Measurements from ENCODE around the gene LSM14B.

The LSM14B gene

GRCh38 chr20:62161347-62161746, 39.1 kb downstream of the LSM14B start:
- Histone ChIP-seq H3K9me3 (ENCODE audit: low read depth, low read length) (no peaks in the 10 kb centered on the region), H3K27ac (no peak overlapping the region), H3K4me3 (no peak overlapping the region), H3K9ac (ENCODE audit: insufficient read length) (no peak overlapping the region), H3K36me3 (ENCODE audit: insufficient read depth, low read length) (peaks cover 26% of the 10 kb centered on the region; the same call in 1 of the 2 replicates)
- DNase-seq (ENCODE audit: low read depth, low spot score) = no peak
- no peak for TF ChIP-seq EZH2 (IDR thresholded peaks at IDR 0.05)
- TF ChIP-seq POLR2AphosphoS5 (IDR thresholded peaks at IDR 0.05; ENCODE audit: borderline replicate concordance, low read depth, low read length) = no peak
- TF ChIP-seq FOXP2 (optimal IDR thresholded peaks at IDR 0.05; ENCODE audit: control extremely low read depth, extremely low read length, insufficient read depth) = no peak

- no peak for DNase-seq (ENCODE audit: low read depth, low spot score)
- H3K36me3 ChIP-seq (ENCODE audit: insufficient read depth, low read length) = peaks cover 27% of the 10 kb centered on the region; the same call in 1 of the 2 replicates
- no peak for TF ChIP-seq POLR2AphosphoS5 (IDR thresholded peaks at IDR 0.05; ENCODE audit: borderline replicate concordance, low read depth, low read length)
- no peak for TF ChIP-seq FOXP2 (optimal IDR thresholded peaks at IDR 0.05; ENCODE audit: control extremely low read depth, extremely low read length, insufficient read depth)
- TF ChIP-seq EZH2 (IDR thresholded peaks at IDR 0.05) = no peak
- no peak overlapping the region for H3K9ac ChIP-seq (ENCODE audit: insufficient read length)
- no peaks in the 10 kb centered on the region for H3K9me3 ChIP-seq (ENCODE audit: low read depth, low read length)
- H3K27ac ChIP-seq = no peak overlapping the region
- no peak overlapping the region for H3K4me3 ChIP-seq
Measured at GRCh38 chr20:62162765-62163484, 40.6 kb downstream of the LSM14B start.

- H3K36me3 ChIP-seq (ENCODE audit: insufficient read depth, low read length) = peaks cover 27% of the 10 kb centered on the region; the same call in 1 of the 2 replicates
- H3K9me3 ChIP-seq (ENCODE audit: low read depth, low read length) = no peaks in the 10 kb centered on the region
- H3K4me3 ChIP-seq = no peak overlapping the region
- no peak for TF ChIP-seq FOXP2 (optimal IDR thresholded peaks at IDR 0.05; ENCODE audit: control extremely low read depth, extremely low read length, insufficient read depth)
- no peak for TF ChIP-seq POLR2AphosphoS5 (IDR thresholded peaks at IDR 0.05; ENCODE audit: borderline replicate concordance, low read depth, low read length)
- TF ChIP-seq EZH2 (IDR thresholded peaks at IDR 0.05) = no peak
- H3K9ac ChIP-seq (ENCODE audit: insufficient read length) = no peak overlapping the region
- no peak overlapping the region for H3K27ac ChIP-seq
- DNase-seq (ENCODE audit: low read depth, low spot score) = no peak
Measured at GRCh38 chr20:62163485-62163865, 41.2 kb downstream of the LSM14B start.

- Histone ChIP-seq H3K9ac (ENCODE audit: insufficient read length) (no peak overlapping the region), H3K36me3 (ENCODE audit: insufficient read depth, low read length) (peaks cover 27% of the 10 kb centered on the region; the same call in 1 of the 2 replicates), H3K4me3 (no peak overlapping the region), H3K27ac (no peak overlapping the region), H3K9me3 (ENCODE audit: low read depth, low read length) (no peaks in the 10 kb centered on the region)
- DNase-seq (ENCODE audit: low read depth, low spot score) = no peak
- no peak for TF ChIP-seq EZH2 (IDR thresholded peaks at IDR 0.05)
- TF ChIP-seq POLR2AphosphoS5 (IDR thresholded peaks at IDR 0.05; ENCODE audit: borderline replicate concordance, low read depth, low read length) = no peak
- no peak for TF ChIP-seq FOXP2 (optimal IDR thresholded peaks at IDR 0.05; ENCODE audit: control extremely low read depth, extremely low read length, insufficient read depth)
Measured at GRCh38 chr20:62163986-62164762, 41.9 kb downstream of the LSM14B start.

GRCh38 chr20:62164879-62165761, 42.8 kb downstream of the LSM14B start:
- DNase-seq (ENCODE audit: low read depth, low spot score) = no peak
- Histone ChIP-seq H3K36me3 (ENCODE audit: insufficient read depth, low read length) (peaks cover 27% of the 10 kb centered on the region; the same call in 1 of the 2 replicates), H3K9ac (ENCODE audit: insufficient read length) (no peak overlapping the region), H3K4me3 (no peak overlapping the region), H3K9me3 (ENCODE audit: low read depth, low read length) (no peaks in the 10 kb centered on the region), H3K27ac (no peak overlapping the region)
- TF ChIP-seq POLR2AphosphoS5 (IDR thresholded peaks at IDR 0.05; ENCODE audit: borderline replicate concordance, low read depth, low read length) (no peak), FOXP2 (optimal IDR thresholded peaks at IDR 0.05; ENCODE audit: control extremely low read depth, extremely low read length, insufficient read depth) (no peak), EZH2 (IDR thresholded peaks at IDR 0.05) (no peak)

GRCh38 chr20:62165762-62166399, 43.6 kb downstream of the LSM14B start:
- DNase-seq (ENCODE audit: low read depth, low spot score) = no peak
- Histone ChIP-seq H3K9ac (ENCODE audit: insufficient read length) (no peak overlapping the region), H3K36me3 (ENCODE audit: insufficient read depth, low read length) (peaks cover 27% of the 10 kb centered on the region; the same call in 1 of the 2 replicates), H3K27ac (no peak overlapping the region), H3K9me3 (ENCODE audit: low read depth, low read length) (no peaks in the 10 kb centered on the region), H3K4me3 (no peak overlapping the region)
- TF ChIP-seq EZH2 (IDR thresholded peaks at IDR 0.05) (no peak), FOXP2 (optimal IDR thresholded peaks at IDR 0.05; ENCODE audit: control extremely low read depth, extremely low read length, insufficient read depth) (no peak), POLR2AphosphoS5 (IDR thresholded peaks at IDR 0.05; ENCODE audit: borderline replicate concordance, low read depth, low read length) (no peak)

GRCh38 chr20:62167474-62167873, 45.2 kb downstream of the LSM14B start:
- no peak overlapping the region for H3K9ac ChIP-seq (ENCODE audit: insufficient read length)
- H3K36me3 ChIP-seq (ENCODE audit: insufficient read depth, low read length) = peaks cover 23% of the 10 kb centered on the region; the same call in 1 of the 2 replicates

More at GRCh38 chr20:62167474-62167873, 45.2 kb downstream of the LSM14B start:
- no peak overlapping the region for H3K27ac ChIP-seq
- no peaks in the 10 kb centered on the region for H3K9me3 ChIP-seq (ENCODE audit: low read depth, low read length)
- TF ChIP-seq FOXP2 (optimal IDR thresholded peaks at IDR 0.05; ENCODE audit: control extremely low read depth, extremely low read length, insufficient read depth) = no peak
- TF ChIP-seq POLR2AphosphoS5 (IDR thresholded peaks at IDR 0.05; ENCODE audit: borderline replicate concordance, low read depth, low read length) = no peak
- TF ChIP-seq EZH2 (IDR thresholded peaks at IDR 0.05) = no peak
- no peak for DNase-seq (ENCODE audit: low read depth, low spot score)
- H3K4me3 ChIP-seq = no peak overlapping the region

Data from SK-N-MC (cell line).